Activated CD8-positive, alpha-beta memory T cell treated with anti-CD3 and anti-CD28 coated beads, Interleukin-2, amount 50 U/mL, for 24 hours (primary cell): ENCODE measurements around the gene HDAC9.
"Not testable (repeated sequence)": the region's sequence is repeated elsewhere in the genome, so short reads cannot be mapped to it uniquely, and the experiment has no call there.

Source experiments
- DNase-seq: peaks from one replicate; pipeline ENCODE4 v3.0.0-alpha.2; 2020; ENCODE audit errors: extremely low read depth

Gene HDAC9

GRCh38 chr7:18900236-18900635 lies 404.7 kb downstream of the HDAC9 start:
- DNase-seq: no peak

- DNase-seq: no peak
These were observed 405.3 kb downstream of the HDAC9 start for GRCh38 chr7:18900803-18901202.

GRCh38 chr7:18901351-18901750 lies 405.8 kb downstream of the HDAC9 start:
- DNase-seq: no peak

- DNase-seq: no peak
These were observed 406.5 kb downstream of the HDAC9 start for GRCh38 chr7:18901982-18902421.

- no peak for DNase-seq
These were observed 407.3 kb downstream of the HDAC9 start for GRCh38 chr7:18902892-18903291.

- DNase-seq: no peak
These were observed 408.1 kb downstream of the HDAC9 start for GRCh38 chr7:18903695-18904094.

GRCh38 chr7:18905316-18905943 lies 409.9 kb downstream of the HDAC9 start:
- DNase-seq: no peak

- DNase-seq: no peak
These were observed 411.4 kb downstream of the HDAC9 start for GRCh38 chr7:18906901-18907300.

GRCh38 chr7:18913106-18913505 lies 417.6 kb downstream of the HDAC9 start:
- DNase-seq: no peak

- DNase-seq: no peak
These were observed 421.3 kb downstream of the HDAC9 start for GRCh38 chr7:18916826-18917225.

- DNase-seq: no peak
These were observed 431.6 kb downstream of the HDAC9 start for GRCh38 chr7:18927134-18927533.

GRCh38 chr7:18936265-18936664 lies 440.7 kb downstream of the HDAC9 start:
- DNase-seq: no peak

- no peak for DNase-seq
These were observed 444.4 kb downstream of the HDAC9 start for GRCh38 chr7:18939771-18940592.

- DNase-seq: no peak
These were observed 445.1 kb downstream of the HDAC9 start for GRCh38 chr7:18940593-18941134.

- DNase-seq: no peak
These were observed 445.7 kb downstream of the HDAC9 start for GRCh38 chr7:18941207-18941606.

- DNase-seq: no peak
These were observed 453.0 kb downstream of the HDAC9 start for GRCh38 chr7:18948521-18948920.

GRCh38 chr7:18952846-18953245 lies 457.3 kb downstream of the HDAC9 start:
- no peak for DNase-seq

GRCh38 chr7:18958627-18959026 lies 463.1 kb downstream of the HDAC9 start:
- DNase-seq: no peak

- no peak for DNase-seq
These were observed 465.2 kb downstream of the HDAC9 start for GRCh38 chr7:18960725-18961124.

GRCh38 chr7:18962031-18962430 lies 466.5 kb downstream of the HDAC9 start:
- no peak for DNase-seq

GRCh38 chr7:18965657-18966056 lies 470.1 kb downstream of the HDAC9 start:
- no peak for DNase-seq

- not testable (repeated sequence) for DNase-seq
These were observed 472.2 kb downstream of the HDAC9 start for GRCh38 chr7:18967755-18968154.

- DNase-seq: no peak
These were observed 476.3 kb downstream of the HDAC9 start for GRCh38 chr7:18971839-18972238.
